Caki2 (cell line): ENCODE data around the gene BCDIN3D. TPM values are rescaled to one million over a fixed set of nuclear protein-coding genes. Genes with fewer than 3 reads are reported as not detected.
"Not testable (repeated sequence)": the region's sequence is repeated elsewhere in the genome, so short reads cannot be mapped to it uniquely, and the experiment has no call there.

Experiments used
- DNase-seq: peaks from one replicate; pipeline ENCODE4 v3.0.0-alpha.2; 2015; ENCODE audit warnings: low read depth
- in situ Hi-C: cut with HindIII; loops from 2 replicates; pipeline ENCODE4 v1.10.0; 2016; ENCODE audit warnings: low sequenced_read_pairs, low pct_unique_long_range_greater_than_20kb, mixed read lengths
- total RNA-seq: library from RNA; depleted of rRNA; stranded (reverse); fragments of >200 nt; shearing (Covaris generic); gene quantifications from 2 replicates; pipeline ENCODE4 v1.2.3, GENCODE V29; 2014; ENCODE audit warnings: low replicate concordance

The BCDIN3D gene
- total RNA-seq, 1 experiment from 2014 or later: 3.2 TPM

- in situ Hi-C loops: no loop called here
- DNase-seq: no peak
Measured at GRCh38 chr12:49880756-49881414, 38.0 kb upstream of the BCDIN3D start.

- in situ Hi-C loops, DNase-seq: not testable (repeated sequence)
Measured at GRCh38 chr12:49879065-49879464, 36.2 kb upstream of the BCDIN3D start.

GRCh38 chr12:49878021-49878420 lies 35.1 kb upstream of the BCDIN3D start:
- in situ Hi-C loops: no loop called here
- no peak for DNase-seq

GRCh38 chr12:49877066-49877465 lies 34.2 kb upstream of the BCDIN3D start:
- no peak for DNase-seq
- in situ Hi-C loops: no loop called here

- in situ Hi-C loops: no loop called here
- no peak for DNase-seq
Measured at GRCh38 chr12:49876070-49876469, 33.2 kb upstream of the BCDIN3D start.

- no peak for DNase-seq
- in situ Hi-C loops: no loop called here
Measured at GRCh38 chr12:49875115-49875720, 32.3 kb upstream of the BCDIN3D start.

GRCh38 chr12:49874142-49874897 lies 31.4 kb upstream of the BCDIN3D start:
- in situ Hi-C loops: no loop called here

GRCh38 chr12:49873361-49873934 lies 30.5 kb upstream of the BCDIN3D start:
- no peak for DNase-seq
- in situ Hi-C loops: no loop called here

More at GRCh38 chr12:49874142-49874897, 31.4 kb upstream of the BCDIN3D start:
- no peak for DNase-seq

- DNase-seq: no peak
- in situ Hi-C loops: no loop called here
Measured at GRCh38 chr12:49872781-49873181, 29.9 kb upstream of the BCDIN3D start.

- in situ Hi-C loops: no loop called here
- no peak for DNase-seq
Measured at GRCh38 chr12:49872381-49872780, 29.5 kb upstream of the BCDIN3D start.

GRCh38 chr12:49871811-49872251 lies 28.9 kb upstream of the BCDIN3D start:
- DNase-seq, in situ Hi-C loops: not testable (repeated sequence)

GRCh38 chr12:49871263-49871561 lies 28.3 kb upstream of the BCDIN3D start:
- in situ Hi-C loops: no loop called here
- DNase-seq: no peak

- in situ Hi-C loops: no loop called here
- DNase-seq: no peak
Measured at GRCh38 chr12:49870501-49871262, 27.8 kb upstream of the BCDIN3D start.

- no peak for DNase-seq
- in situ Hi-C loops: no loop called here
Measured at GRCh38 chr12:49869816-49870500, 27.1 kb upstream of the BCDIN3D start.

GRCh38 chr12:49868952-49869815 lies 26.3 kb upstream of the BCDIN3D start:
- in situ Hi-C loops: no loop called here
- DNase-seq: no peak

GRCh38 chr12:49868449-49868848 lies 25.5 kb upstream of the BCDIN3D start:
- DNase-seq: no peak
- in situ Hi-C loops: no loop called here
